HG03460 (cell line): ENCODE results near the gene CPNE6.

Source experiments
- ATAC-seq: cut with Tn5 transposase; IDR thresholded peaks from one replicate; pipeline ENCODE4 v1.9.1; 2021; ENCODE audit not compliant: unreplicated experiment

Gene CPNE6

GRCh38 chr14:24126939-24127338 lies 55.6 kb downstream of the CPNE6 start:
- no peak for ATAC-seq

- no peak for ATAC-seq
Observed at GRCh38 chr14:24127673-24128072, 56.3 kb downstream of the CPNE6 start.
